ENCODE measurements around the gene TTC8. TPM values are rescaled to one million over a fixed set of nuclear protein-coding genes. Genes with fewer than 3 reads are reported as not detected.

Gene TTC8
- total RNA-seq, 4 donors from 2014 or later = 1.6 to 5.9 (median 2.6) TPM

DNA sequence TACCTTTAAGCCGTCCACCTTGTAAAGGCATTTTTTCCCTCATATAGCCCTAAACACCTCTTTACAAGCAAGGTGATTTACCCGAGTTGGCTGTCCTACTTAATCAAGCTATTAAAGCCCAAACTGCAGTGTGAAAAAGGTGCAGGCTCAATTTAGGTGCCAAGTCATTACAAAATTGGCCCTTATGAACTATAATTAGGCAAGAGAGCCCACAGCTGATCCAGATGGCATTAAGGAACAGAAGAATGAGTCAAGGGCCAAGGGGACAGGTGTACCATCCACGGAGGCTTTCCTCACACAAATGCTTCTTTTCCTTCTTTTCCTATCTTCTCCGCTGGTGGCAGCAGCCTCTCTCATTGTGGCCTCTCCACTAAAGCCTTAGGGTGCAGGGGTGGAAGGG lies 90.5 kb downstream of the TTC8 start:
- in situ Hi-C loops (cut with MboI; ENCODE audit: low sequenced_read_pairs in 4 of 4) = no loop called here
- DNase-seq (no peak), ATAC-seq (no peak)
- Histone ChIP-seq H3K36me3 (no peaks in the 10 kb centered on the region), H3K4me3 (no peak overlapping the region), H3K27me3 (no peaks in the 10 kb centered on the region), H3K4me1 (no peaks in the 10 kb centered on the region), H3K9me3 (no peaks in the 10 kb centered on the region), H3K27ac (no peak overlapping the region)
- no peak for TF ChIP-seq POLR2A (IDR thresholded peaks at IDR 0.05)
- TF ChIP-seq, protein P1, sequence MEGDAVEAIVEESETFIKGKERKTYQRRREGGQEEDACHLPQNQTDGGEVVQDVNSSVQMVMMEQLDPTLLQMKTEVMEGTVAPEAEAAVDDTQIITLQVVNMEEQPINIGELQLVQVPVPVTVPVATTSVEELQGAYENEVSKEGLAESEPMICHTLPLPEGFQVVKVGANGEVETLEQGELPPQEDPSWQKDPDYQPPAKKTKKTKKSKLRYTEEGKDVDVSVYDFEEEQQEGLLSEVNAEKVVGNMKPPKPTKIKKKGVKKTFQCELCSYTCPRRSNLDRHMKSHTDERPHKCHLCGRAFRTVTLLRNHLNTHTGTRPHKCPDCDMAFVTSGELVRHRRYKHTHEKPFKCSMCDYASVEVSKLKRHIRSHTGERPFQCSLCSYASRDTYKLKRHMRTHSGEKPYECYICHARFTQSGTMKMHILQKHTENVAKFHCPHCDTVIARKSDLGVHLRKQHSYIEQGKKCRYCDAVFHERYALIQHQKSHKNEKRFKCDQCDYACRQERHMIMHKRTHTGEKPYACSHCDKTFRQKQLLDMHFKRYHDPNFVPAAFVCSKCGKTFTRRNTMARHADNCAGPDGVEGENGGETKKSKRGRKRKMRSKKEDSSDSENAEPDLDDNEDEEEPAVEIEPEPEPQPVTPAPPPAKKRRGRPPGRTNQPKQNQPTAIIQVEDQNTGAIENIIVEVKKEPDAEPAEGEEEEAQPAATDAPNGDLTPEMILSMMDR (IDR thresholded peaks at IDR 0.05 in 4 of 5, conservative IDR thresholded peaks at IDR 0.05 in 1 of 5) = no peak
- intact Hi-C loops (cut with DNase I; ENCODE audit: low total_unique reads) = no loop called here

GRCh38 chr14:88919502-88919901 lies 95.1 kb downstream of the TTC8 start:
- intact Hi-C loops (cut with DNase I; ENCODE audit: low total_unique reads) (no loop called here), in situ Hi-C loops (cut with MboI; ENCODE audit: low sequenced_read_pairs in 4 of 4) (no loop called here)
- no peak for ATAC-seq

More at GRCh38 chr14:88919502-88919901, 95.1 kb downstream of the TTC8 start:
- no peaks in the 10 kb centered on the region for H3K36me3 ChIP-seq
- no peak for TF ChIP-seq POLR2A (IDR thresholded peaks at IDR 0.05)
- TF ChIP-seq, protein P1 (IDR thresholded peaks at IDR 0.05 in 4 of 5, conservative IDR thresholded peaks at IDR 0.05 in 1 of 5) = no peak
- H3K4me1 ChIP-seq = no peaks in the 10 kb centered on the region
- H3K4me3 ChIP-seq = no peak overlapping the region
- no peaks in the 10 kb centered on the region for H3K27me3 ChIP-seq
- H3K27ac ChIP-seq = no peak overlapping the region
- DNase-seq = no peak
- peaks cover 0 to 2% (median 0%) of the 10 kb centered on the region in 3 donors for H3K9me3 ChIP-seq

Other genes starting within 250 kb of the TTC8 start
- gene EML5, start 31.7 kb upstream of the TTC8 start, total RNA-seq = under 1 TPM in 1 of 4 donors, not detected in 3; 0.07 TPM

Measured in gastrocnemius medialis (tissue), 4 donors.